ENCODE results near the gene ASTE1.

The ASTE1 gene

DNA sequence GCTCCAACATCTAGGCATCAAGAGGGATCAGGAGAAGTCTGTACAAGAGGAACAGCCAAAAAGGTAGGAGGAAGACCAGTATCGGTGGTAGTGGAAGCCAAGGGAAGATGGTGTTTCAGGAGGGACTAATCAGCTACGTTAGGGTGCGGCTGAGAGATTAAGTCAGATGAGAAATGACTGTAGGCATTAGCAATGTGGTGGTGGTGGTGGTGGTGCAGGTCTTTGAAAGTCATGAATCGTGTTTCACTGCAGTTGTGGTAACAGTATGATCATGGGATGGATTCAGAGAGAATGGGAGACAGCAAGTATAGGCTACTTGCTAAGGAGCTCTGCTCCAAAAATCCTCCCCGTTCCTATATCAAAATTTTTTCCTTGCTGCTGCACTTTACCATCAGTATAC lies 35.5 kb downstream of the ASTE1 start:
- TF ChIP-seq, protein P1, sequence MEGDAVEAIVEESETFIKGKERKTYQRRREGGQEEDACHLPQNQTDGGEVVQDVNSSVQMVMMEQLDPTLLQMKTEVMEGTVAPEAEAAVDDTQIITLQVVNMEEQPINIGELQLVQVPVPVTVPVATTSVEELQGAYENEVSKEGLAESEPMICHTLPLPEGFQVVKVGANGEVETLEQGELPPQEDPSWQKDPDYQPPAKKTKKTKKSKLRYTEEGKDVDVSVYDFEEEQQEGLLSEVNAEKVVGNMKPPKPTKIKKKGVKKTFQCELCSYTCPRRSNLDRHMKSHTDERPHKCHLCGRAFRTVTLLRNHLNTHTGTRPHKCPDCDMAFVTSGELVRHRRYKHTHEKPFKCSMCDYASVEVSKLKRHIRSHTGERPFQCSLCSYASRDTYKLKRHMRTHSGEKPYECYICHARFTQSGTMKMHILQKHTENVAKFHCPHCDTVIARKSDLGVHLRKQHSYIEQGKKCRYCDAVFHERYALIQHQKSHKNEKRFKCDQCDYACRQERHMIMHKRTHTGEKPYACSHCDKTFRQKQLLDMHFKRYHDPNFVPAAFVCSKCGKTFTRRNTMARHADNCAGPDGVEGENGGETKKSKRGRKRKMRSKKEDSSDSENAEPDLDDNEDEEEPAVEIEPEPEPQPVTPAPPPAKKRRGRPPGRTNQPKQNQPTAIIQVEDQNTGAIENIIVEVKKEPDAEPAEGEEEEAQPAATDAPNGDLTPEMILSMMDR (IDR thresholded peaks at IDR 0.05; ENCODE audit: low read depth, low read length), result no peak
- no peak for DNase-seq (ENCODE audit: extremely low read depth, low read depth)

DNA sequence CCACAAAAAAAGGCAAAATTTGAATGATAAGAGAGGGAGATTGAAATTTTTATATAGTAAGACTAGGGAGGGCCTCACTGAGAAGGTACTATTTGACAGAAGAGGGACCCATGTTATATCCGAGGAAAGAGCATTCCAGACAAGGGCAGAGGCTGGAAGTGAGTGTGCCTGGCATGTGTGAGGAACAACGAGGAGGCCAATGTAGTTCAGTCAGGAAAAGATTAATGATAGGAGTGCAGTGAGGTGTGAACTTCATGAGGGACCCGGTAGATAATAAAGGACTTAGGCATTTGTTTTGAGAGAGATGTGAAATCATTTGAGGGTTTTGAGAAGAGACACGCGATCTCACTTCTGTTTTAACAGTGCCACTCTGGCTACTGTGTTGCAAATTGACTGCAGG lies 36.3 kb downstream of the ASTE1 start:
- no peak for DNase-seq (ENCODE audit: extremely low read depth, low read depth)
- TF ChIP-seq, protein P1 (IDR thresholded peaks at IDR 0.05; ENCODE audit: low read depth, low read length), result no peak

DNA sequence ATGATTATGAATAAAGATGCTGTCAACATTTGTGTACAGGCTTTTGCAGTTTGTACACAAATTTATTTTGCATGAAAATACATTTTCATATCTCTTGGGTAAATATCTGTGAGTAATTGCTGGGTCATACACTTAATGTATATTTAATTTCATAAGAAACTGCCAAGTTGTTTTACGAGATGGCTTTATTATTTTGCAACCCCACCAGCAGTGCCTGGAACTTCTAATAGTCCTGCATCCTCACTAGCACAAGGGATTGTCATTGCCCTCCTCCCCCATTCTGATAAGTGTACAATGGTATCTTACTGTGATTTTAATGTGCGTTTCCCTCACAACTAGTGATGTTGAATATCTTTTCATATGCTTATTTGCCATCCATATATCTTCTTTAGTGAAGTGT lies 45.2 kb downstream of the ASTE1 start:
- no peak for DNase-seq (ENCODE audit: extremely low read depth, low read depth)
- TF ChIP-seq, protein P1 (IDR thresholded peaks at IDR 0.05; ENCODE audit: low read depth, low read length), result no peak

DNA sequence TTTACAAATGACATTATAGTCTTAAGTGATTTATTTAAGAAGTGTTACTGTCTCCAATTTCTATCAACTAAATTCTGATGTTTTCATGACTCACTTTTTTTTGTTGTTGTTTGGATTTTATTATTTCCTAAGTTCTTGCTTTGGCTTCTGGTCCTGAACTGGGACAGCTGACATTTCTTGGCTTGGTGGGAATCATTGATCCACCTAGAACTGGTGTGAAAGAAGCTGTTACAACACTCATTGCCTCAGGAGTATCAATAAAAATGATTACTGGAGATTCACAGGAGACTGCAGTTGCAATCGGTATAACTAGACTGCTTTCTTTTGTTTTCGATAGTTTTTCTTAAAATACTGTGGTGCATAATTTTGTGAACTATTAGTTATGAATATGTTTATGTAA lies 47.5 kb downstream of the ASTE1 start:
- TF ChIP-seq, protein P1 (IDR thresholded peaks at IDR 0.05; ENCODE audit: low read depth, low read length), result no peak
- DNase-seq (ENCODE audit: extremely low read depth, low read depth), result no peak

DNA sequence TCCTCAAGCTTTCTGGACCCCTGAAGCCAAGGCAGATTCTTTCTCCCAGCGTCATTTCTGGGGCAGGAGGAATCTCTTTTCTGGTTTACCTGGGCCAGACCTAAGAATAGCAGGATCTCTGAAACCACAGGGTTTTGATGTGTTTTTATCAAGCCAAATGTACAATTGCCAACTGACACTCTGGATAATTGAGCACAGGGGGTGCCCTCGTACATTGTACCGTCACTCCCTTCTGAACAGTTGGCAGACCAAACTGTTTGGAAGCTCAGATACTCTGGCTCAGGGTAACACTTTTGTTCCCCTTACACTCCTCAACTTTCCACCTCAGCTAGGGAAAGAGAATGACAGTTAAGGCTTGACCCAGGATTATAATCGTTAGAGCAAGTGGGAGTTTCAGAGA lies 49.9 kb downstream of the ASTE1 start:
- DNase-seq (ENCODE audit: extremely low read depth, low read depth), result no peak

DNA sequence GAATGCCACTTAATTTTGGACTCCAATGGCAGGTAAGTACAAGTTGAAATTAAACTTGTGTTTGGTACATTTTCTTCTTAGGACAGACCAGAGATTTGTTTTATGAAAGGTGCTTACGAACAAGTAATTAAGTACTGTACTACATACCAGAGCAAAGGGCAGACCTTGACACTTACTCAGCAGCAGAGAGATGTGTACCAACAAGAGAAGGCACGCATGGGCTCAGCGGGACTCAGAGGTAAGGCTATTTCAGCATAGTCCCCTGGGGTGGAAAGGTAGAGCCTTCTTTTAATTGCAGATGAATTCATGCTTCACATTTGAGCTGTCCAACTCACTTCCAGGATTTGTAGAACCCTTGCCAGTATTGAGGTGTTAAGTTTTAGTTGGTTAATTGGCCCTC lies 51.4 kb downstream of the ASTE1 start:
- no peak for DNase-seq (ENCODE audit: extremely low read depth, low read depth)
- TF ChIP-seq, protein P1 (IDR thresholded peaks at IDR 0.05; ENCODE audit: low read depth, low read length), result no peak

More for the DNA sequence above, 49.9 kb downstream of the ASTE1 start:
- TF ChIP-seq, protein P1 (IDR thresholded peaks at IDR 0.05; ENCODE audit: low read depth, low read length), result no peak

DNA sequence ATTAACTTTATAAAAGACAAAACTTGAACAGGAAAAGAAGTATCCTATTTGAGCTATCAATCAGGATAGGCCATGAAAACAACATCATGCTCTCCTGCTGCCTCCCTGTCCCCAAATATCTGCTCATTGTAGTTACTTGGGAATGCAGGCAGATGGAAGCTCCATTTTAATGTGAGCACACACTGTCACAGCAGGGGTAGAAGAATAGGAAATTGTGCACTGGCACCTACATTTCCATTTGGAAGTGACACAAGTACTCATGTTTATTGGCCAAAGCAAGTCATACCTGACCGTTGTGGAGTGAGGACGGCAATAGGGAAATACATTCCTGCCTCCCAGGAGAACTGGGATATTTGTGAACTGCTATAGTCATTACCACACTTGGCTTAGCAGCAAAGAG lies 52.4 kb downstream of the ASTE1 start:
- TF ChIP-seq, protein P1 (IDR thresholded peaks at IDR 0.05; ENCODE audit: low read depth, low read length), result no peak
- no peak for DNase-seq (ENCODE audit: extremely low read depth, low read depth)
